WTC11 (cell line): ENCODE results near the gene ERMAP. TPM values are rescaled to one million over a fixed set of nuclear protein-coding genes. Genes with fewer than 3 reads are reported as not detected.

ENCODE experiments used
- ATAC-seq: fragments of 200-7000 bp; cut with Tn5 transposase; 2 replicates; pipeline ENCODE4 v1.10.0; 2021; ENCODE audit warnings: mild to moderate bottlenecking, moderate library complexity
- CTCF ChIA-PET: fragments of 300-600 bp; sonication (Branson Sonifier 250); formaldehyde crosslinking; loops from one replicate; lab custom pipeline; 2021; ENCODE audit warnings: antibody characterized with exemption; lab: Charles Lee
- POLR2A ChIA-PET: fragments of 350-600 bp; sonication (Branson Sonifier 250); formaldehyde crosslinking; loops from one replicate; lab custom pipeline; 2021; ENCODE audit warnings: antibody characterized with exemption; lab: Charles Lee
- DNase-seq: peaks from one replicate; pipeline ENCODE4 v3.0.0; 2021; ENCODE audit warnings: low spot score
- H3K27ac Mint-ChIP-seq: 2 replicates; pipeline ENCODE4 v1.8.0; 2021; ENCODE audit warnings: mixed read lengths
- H3K27me3 Mint-ChIP-seq: 2 replicates; pipeline ENCODE4 v1.8.0; 2021; ENCODE audit warnings: low read depth, mild to moderate bottlenecking, moderate library complexity, mixed read lengths
- H3K36me3 Mint-ChIP-seq: 2 replicates; pipeline ENCODE4 v1.8.0; 2021; ENCODE audit warnings: mixed read lengths
- H3K4me1 Mint-ChIP-seq: 2 replicates; pipeline ENCODE4 v1.8.0; 2022; ENCODE audit warnings: mixed read lengths
- H3K4me3 Mint-ChIP-seq: 2 replicates; pipeline ENCODE4 v1.8.0; 2021; ENCODE audit warnings: mild to moderate bottlenecking, moderate library complexity, mixed read lengths
- H3K9me3 Mint-ChIP-seq: 2 replicates; pipeline ENCODE4 v1.8.0; 2021; ENCODE audit warnings: mixed read lengths
- ATF1 ChIP-seq: sonication (generic); formaldehyde crosslinking; IDR thresholded peaks from 2 replicates; pipeline ENCODE4 v1.8.1; 2023; ENCODE audit warnings: mild to moderate bottlenecking, moderate library complexity, missing genetic modification reagents
- ATF3 ChIP-seq: sonication (generic); formaldehyde crosslinking; conservative IDR thresholded peaks from 2 replicates; pipeline ENCODE4 v1.8.1; 2022; ENCODE audit warnings: mild to moderate bottlenecking, missing genetic modification reagents
- CBFB ChIP-seq: sonication (generic); formaldehyde crosslinking; IDR thresholded peaks from 2 replicates; pipeline ENCODE4 v1.8.1; 2022; ENCODE audit warnings: mild to moderate bottlenecking, low read depth, missing genetic modification reagents
- E2F1 ChIP-seq: sonication (generic); formaldehyde crosslinking; IDR thresholded peaks from 2 replicates; pipeline ENCODE4 v1.8.0; 2022; ENCODE audit warnings: mild to moderate bottlenecking, missing genetic modification reagents
- ETV6 ChIP-seq: sonication (generic); formaldehyde crosslinking; IDR thresholded peaks from 2 replicates; pipeline ENCODE4 v1.8.1; 2022; ENCODE audit warnings: mild to moderate bottlenecking, missing genetic modification reagents
- FOXJ3 ChIP-seq: sonication (generic); formaldehyde crosslinking; IDR thresholded peaks from 2 replicates; pipeline ENCODE4 v1.9.0; 2021; ENCODE audit warnings: missing genetic modification reagents, mild to moderate bottlenecking, borderline replicate concordance
- GRHL2 ChIP-seq: fragments of 250-450 bp; sonication (Bioruptor Pico); IDR thresholded peaks from 2 replicates; pipeline ENCODE4 v1.8.0; 2022; ENCODE audit warnings: mild to moderate bottlenecking, moderate library complexity; ENCODE audit not compliant: insufficient replicate concordance, severe bottlenecking
- HMGA2 ChIP-seq: fragments of 250-450 bp; sonication (Bioruptor Pico); IDR thresholded peaks from 2 replicates; pipeline ENCODE4 v1.4.0; 2021; ENCODE audit warnings: mild to moderate bottlenecking, moderate library complexity
- JAZF1 ChIP-seq: fragments of 250-450 bp; sonication (Bioruptor Pico); IDR thresholded peaks from 2 replicates; pipeline ENCODE4 v1.9.0; 2021; ENCODE audit warnings: moderate library complexity, mild to moderate bottlenecking, inconsistent platforms
- NR2C2 ChIP-seq: sonication (generic); formaldehyde crosslinking; IDR thresholded peaks from 2 replicates; pipeline ENCODE4 v1.8.0; 2022; ENCODE audit warnings: mild to moderate bottlenecking, missing genetic modification reagents
- PREB ChIP-seq: sonication (generic); formaldehyde crosslinking; IDR thresholded peaks from 2 replicates; pipeline ENCODE4 v1.8.1; 2022; ENCODE audit warnings: mild to moderate bottlenecking, missing genetic modification reagents, moderate library complexity, borderline replicate concordance
- RELA ChIP-seq: sonication (generic); formaldehyde crosslinking; IDR thresholded peaks from 2 replicates; pipeline ENCODE4 v1.8.1; 2022; ENCODE audit warnings: missing genetic modification reagents, mild to moderate bottlenecking, borderline replicate concordance
- STAT6 ChIP-seq: sonication (generic); formaldehyde crosslinking; conservative IDR thresholded peaks from 2 replicates; pipeline ENCODE4 v1.8.1; 2023; ENCODE audit warnings: mild to moderate bottlenecking, low read depth, missing genetic modification reagents, moderate library complexity
- TEAD1 ChIP-seq: sonication (generic); formaldehyde crosslinking; IDR thresholded peaks from 2 replicates; pipeline ENCODE4 v1.8.0; 2022; ENCODE audit warnings: mild to moderate bottlenecking, missing genetic modification reagents
- USF1 ChIP-seq: sonication (generic); formaldehyde crosslinking; IDR thresholded peaks from 2 replicates; pipeline ENCODE4 v1.8.0; 2022; ENCODE audit warnings: mild to moderate bottlenecking, missing genetic modification reagents
- ZNF219 ChIP-seq: sonication (generic); formaldehyde crosslinking; IDR thresholded peaks from 2 replicates; pipeline ENCODE4 v1.8.0; 2023; ENCODE audit warnings: missing genetic modification reagents, mild to moderate bottlenecking, borderline replicate concordance
- ZNF263 ChIP-seq: sonication (generic); formaldehyde crosslinking; IDR thresholded peaks from 2 replicates; pipeline ENCODE4 v1.8.1; 2022; ENCODE audit warnings: low read depth, mild to moderate bottlenecking, moderate library complexity, missing genetic modification reagents
- ZNF425 ChIP-seq: fragments of 250-450 bp; sonication (Bioruptor Pico); conservative IDR thresholded peaks from 2 replicates; pipeline ENCODE4 v1.9.0; 2021; ENCODE audit warnings: mild to moderate bottlenecking
- total RNA-seq: library from RNA; stranded (reverse); gene quantifications from 3 replicates; pipeline ENCODE4 v1.2.3, GENCODE V29; 2021

The ERMAP gene
- total RNA-seq, 1 experiment from 2014 or later = 2.6 TPM

GRCh38 chr1:42849944-42850343 is 33.0 kb downstream of the ERMAP start (continued):
- no peak for TF ChIP-seq PREB (CRISPR knock-in tag)
- TF ChIP-seq GRHL2 = no peak
- TF ChIP-seq RELA (CRISPR knock-in tag) = no peak
- TF ChIP-seq HMGA2 (CRISPR knock-in tag) = no peak

- POLR2A ChIA-PET = no interaction called here
- Mint-ChIP-seq H3K27me3 (peaks cover 2% of the 10 kb centered on the region), H3K4me1 (peaks cover 18% of the 10 kb centered on the region), H3K36me3 (peaks cover 32% of the 10 kb centered on the region), H3K4me3 (no peak overlapping the region), H3K9me3 (peaks cover 7% of the 10 kb centered on the region), H3K27ac (no peak overlapping the region)
- no peak for TF ChIP-seq CBFB (CRISPR knock-in tag)
- no peak for TF ChIP-seq ATF1 (CRISPR knock-in tag)
- no peak for TF ChIP-seq ZNF263 (CRISPR knock-in tag)
- TF ChIP-seq ZNF219 (CRISPR knock-in tag) = no peak
- TF ChIP-seq ETV6 (CRISPR knock-in tag) = no peak
- TF ChIP-seq JAZF1 = no peak
- TF ChIP-seq FOXJ3 (CRISPR knock-in tag) = no peak
- TF ChIP-seq USF1 = no peak
- no peak for TF ChIP-seq NR2C2 (CRISPR knock-in tag)
- TF ChIP-seq ATF3 (CRISPR knock-in tag) = no peak
- TF ChIP-seq STAT6 (CRISPR knock-in tag) = no peak
- TF ChIP-seq E2F1 = no peak
- no peak for TF ChIP-seq TEAD1
- no peak for TF ChIP-seq ZNF425 (CRISPR knock-in tag)
- DNase-seq (no peak), ATAC-seq (no peak)
- CTCF ChIA-PET = no interaction called here
Observed at GRCh38 chr1:42851420-42851819, 34.5 kb downstream of the ERMAP start.
